T follicular helper cell (primary cell): Measurements from ENCODE around the gene ATP6V1B1.

Experiments
- DNase-seq: peaks from one replicate; pipeline ENCODE4 v3.0.0-alpha.2; 2020; ENCODE audit warnings: low read depth

Gene ATP6V1B1

GRCh38 chr2:70966681-70967080 is 31.0 kb downstream of the ATP6V1B1 start:
- no peak for DNase-seq

- DNase-seq = no peak
Measured at GRCh38 chr2:70967189-70967588, 31.5 kb downstream of the ATP6V1B1 start.

GRCh38 chr2:70974592-70974991 is 38.9 kb downstream of the ATP6V1B1 start:
- DNase-seq = no peak

- no peak for DNase-seq
Measured at GRCh38 chr2:70975237-70975636, 39.5 kb downstream of the ATP6V1B1 start.

- no peak for DNase-seq
Measured at GRCh38 chr2:70977605-70978205, 42.0 kb downstream of the ATP6V1B1 start.

GRCh38 chr2:70978341-70979179 is 42.9 kb downstream of the ATP6V1B1 start, which contains the start of gene ANKRD53:
ANKRD53 (plus strand) TSS chr2:70978630; CDS start chr2:70978646, 16 bp downstream.
- DNase-seq = no peak

DNA sequence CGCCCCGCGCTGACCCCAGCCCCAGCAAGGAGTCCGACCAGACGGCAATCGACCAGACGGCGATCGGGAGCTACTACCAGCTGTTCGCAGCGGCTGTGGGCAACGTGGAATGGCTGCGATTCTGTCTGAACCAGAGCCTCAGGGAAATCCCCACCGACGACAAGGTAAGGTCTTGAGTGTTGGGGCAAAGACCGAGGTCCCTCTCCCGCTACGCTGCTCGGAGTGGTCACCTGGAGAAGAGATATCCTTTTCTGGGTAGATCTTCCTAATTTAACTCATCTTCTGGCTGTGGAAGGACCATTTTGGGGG is 43.4 kb downstream of the ATP6V1B1 start:
- no peak for DNase-seq

DNA sequence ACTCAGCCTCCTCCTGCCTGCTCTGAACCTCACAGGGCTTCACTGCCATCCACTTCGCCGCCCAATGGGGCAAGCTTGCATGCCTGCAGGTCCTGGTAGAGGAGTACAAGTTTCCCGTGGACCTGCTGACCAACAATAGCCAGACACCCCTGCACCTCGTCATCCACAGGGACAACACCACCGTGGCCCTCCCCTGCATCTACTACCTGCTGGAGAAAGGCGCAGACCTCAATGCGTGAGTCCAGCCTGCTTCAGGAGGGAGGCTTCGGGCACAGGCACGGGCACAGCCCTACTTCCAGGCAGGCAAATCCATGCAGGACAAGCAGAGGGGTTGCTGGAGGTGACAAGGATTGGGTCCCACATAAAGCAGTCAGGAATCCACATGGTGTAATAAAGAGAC is 43.9 kb downstream of the ATP6V1B1 start:
- DNase-seq = no peak

GRCh38 chr2:70981421-70981820 is 45.7 kb downstream of the ATP6V1B1 start:
- DNase-seq = no peak

DNA sequence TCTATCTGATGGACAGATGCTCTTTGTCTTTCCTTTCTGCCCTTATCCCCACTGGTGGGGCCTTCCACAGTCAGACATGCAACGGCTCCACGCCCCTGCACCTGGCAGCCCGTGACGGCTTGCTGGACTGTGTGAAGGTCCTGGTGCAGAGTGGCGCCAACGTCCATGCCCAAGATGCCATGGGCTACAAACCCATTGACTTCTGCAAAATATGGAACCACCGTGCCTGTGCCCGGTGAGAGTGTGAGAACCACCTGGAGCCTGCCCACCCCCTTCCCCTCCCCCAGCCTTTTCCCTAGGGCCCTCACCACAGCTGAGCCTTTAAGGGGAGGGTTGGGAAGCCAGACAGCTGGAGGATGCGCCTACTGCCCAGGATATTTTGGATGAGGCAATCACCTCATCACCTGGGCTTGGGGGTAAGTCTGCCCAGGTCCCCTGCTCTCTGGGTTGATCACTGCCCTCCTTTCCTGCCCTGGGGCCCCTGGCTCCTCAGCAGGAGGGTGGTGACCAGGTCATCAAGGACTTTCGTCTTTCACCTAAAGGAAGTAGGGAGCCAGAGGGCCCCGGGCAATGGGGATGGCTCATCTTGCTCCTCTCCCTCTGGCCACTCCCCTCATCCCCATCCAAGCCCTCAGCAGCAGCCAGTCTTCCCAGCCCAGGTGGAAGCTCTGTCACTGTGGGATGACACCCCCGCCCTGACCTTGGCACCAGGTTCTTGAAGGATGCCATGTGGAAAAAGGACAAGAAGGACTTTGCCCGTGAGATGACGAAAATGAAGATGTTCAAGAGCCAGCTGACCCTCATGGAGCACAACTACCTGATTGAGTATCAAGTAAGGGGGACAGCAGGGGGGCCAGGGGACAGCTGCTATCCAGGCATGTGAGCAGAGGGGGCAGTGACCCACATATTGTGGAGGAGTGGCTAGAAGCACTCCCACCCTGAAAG is 46.4 kb downstream of the ATP6V1B1 start:
- DNase-seq = no peak

DNA sequence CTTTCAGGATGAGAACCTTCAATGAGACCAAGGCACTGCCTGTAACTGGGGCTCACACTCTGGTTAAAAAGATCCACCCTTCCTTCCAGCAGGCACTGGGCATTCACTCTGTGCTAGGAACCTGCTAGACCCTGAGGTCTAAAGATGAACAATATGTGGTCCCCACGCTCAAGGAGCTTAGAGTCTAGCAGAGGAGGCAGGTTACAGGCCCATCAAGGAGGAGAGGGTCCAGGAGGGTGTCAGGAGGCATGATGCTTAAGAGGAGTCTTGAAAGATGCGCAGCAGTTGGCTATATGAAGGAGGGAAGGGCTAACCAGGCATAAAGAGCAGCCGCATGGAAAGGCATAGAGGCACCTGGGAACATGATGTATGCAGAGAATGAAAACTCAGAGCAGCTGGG is 47.3 kb downstream of the ATP6V1B1 start:
- no peak for DNase-seq

DNA sequence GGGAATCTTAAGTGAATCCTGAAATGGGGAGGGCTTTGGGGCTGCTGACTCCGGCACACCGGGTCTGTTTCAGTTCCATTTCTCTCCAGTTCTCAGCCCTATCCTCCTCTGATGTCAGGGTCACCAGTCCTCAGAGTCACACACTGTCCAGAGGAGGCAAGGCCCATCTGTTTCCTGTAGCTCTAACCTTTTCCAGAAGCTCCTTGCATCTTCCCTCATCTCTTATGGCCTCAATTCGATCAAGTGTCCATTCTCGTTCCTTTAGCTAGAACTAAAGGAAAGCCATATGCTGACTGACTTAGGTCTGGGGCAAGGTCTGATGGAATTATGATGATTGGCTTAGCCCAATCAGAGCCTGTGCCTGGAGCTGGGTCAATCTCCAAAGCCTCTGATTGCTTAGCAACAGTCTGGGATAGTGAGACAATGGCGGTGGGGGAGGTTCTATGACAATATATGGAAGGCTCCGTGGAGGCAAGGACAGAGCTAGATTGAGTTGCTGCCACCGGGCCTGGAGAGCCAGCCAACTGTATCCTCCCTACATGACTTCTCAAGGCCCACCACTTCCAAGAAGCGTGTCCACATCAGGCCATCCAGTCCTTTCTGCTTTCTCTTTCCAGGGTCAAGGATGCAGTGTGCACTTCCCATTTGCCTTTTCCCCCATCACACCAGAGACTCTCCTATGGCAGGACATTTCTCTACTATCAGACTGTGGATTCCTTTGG is 48.0 kb downstream of the ATP6V1B1 start:
- no peak for DNase-seq

GRCh38 chr2:70984228-70984575 is 48.5 kb downstream of the ATP6V1B1 start:
- no peak for DNase-seq

- DNase-seq = peak; percentile 70
Measured at GRCh38 chr2:70984576-70985282, 49.0 kb downstream of the ATP6V1B1 start.

GRCh38 chr2:70985283-70985688 is 49.6 kb downstream of the ATP6V1B1 start:
- DNase-seq = no peak

DNA sequence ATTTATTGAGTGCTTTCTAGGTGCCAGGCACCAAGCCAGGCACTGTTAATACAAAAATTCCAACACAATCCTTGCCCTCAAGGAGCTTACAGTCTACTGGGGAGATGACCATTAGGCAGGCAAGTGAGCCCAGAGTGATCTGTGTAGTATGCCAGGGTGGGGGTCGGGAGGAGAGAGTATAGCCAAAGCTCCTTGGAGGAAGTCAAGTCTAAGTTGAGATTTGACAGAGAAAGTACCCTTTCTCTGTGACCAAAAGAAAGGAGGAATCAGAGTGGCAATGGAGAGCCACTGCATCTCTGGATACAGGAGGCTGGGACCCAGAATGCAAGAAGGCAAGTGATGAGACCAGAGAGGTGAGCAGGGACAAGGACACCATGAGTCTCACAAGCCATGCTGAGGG is 50.3 kb downstream of the ATP6V1B1 start:
- DNase-seq = no peak

- no peak for DNase-seq
Measured at GRCh38 chr2:70986499-70987189, 50.9 kb downstream of the ATP6V1B1 start.

- DNase-seq = no peak
Measured at GRCh38 chr2:70987386-70987785, 51.7 kb downstream of the ATP6V1B1 start.

DNA sequence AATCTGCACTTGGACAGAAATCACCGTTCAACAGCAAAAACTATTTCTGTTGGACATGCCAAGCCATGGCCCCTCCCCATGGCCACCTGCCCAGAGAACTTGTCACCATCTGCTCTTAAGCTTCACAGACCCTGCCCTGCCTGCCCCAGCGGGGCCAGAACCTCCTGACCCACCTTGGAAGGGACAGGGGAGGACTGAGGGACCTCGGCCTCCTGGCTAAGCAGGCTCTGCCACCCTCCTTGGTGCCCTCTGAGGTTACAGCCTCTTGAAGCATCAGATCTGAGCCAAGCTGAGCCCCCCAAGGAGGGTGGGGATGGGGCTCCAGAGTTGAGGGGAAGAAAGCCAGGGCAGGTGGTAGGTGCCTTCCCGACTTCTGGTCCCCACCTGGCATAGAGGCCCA is 52.5 kb downstream of the ATP6V1B1 start:
- DNase-seq = no peak

GRCh38 chr2:70988726-70989648 is 53.3 kb downstream of the ATP6V1B1 start:
- DNase-seq = no peak
